Activated CD8-positive, alpha-beta T cell treated with anti-CD3 and anti-CD28 coated beads, Interleukin-2, amount 10 ng/mL, durations not matched to agents 7 days and 5 days (primary cell): ENCODE data around the gene ZNF775. TPM values are rescaled to one million over a fixed set of nuclear protein-coding genes. Genes with fewer than 3 reads are reported as not detected.

Source experiments
- ATAC-seq: fragments of 150-1000 bp; cut with Tn5 transposase; one replicate; pipeline ENCODE4 v1.10.0; 2021; ENCODE audit warnings: moderate library complexity
- CTCF ChIA-PET: fragments of 350-600 bp; sonication (Branson Sonifier 250); formaldehyde crosslinking; loops from one replicate; lab custom pipeline; 2021; ENCODE audit warnings: antibody characterized with exemption; lab: Charles Lee
- POLR2A ChIA-PET: fragments of 350-600 bp; sonication (Branson Sonifier 250); formaldehyde crosslinking; loops from one replicate; lab custom pipeline; 2021; ENCODE audit warnings: antibody characterized with exemption; lab: Charles Lee
- DNase-seq: peaks from one replicate; pipeline ENCODE4 v3.0.0-alpha.2; 2020
- H3K27ac Mint-ChIP-seq: one replicate; pipeline ENCODE4 v1.8.0; 2021; ENCODE audit warnings: mild to moderate bottlenecking, mixed read lengths
- H3K27me3 Mint-ChIP-seq: one replicate; pipeline ENCODE4 v1.8.0; 2021; ENCODE audit warnings: low read depth, mixed read lengths
- H3K36me3 Mint-ChIP-seq: one replicate; pipeline ENCODE4 v1.8.0; 2021; ENCODE audit warnings: low read depth, mixed read lengths
- H3K4me1 Mint-ChIP-seq: one replicate; pipeline ENCODE4 v1.8.0; 2021; ENCODE audit warnings: low read depth, mixed read lengths
- H3K4me3 Mint-ChIP-seq: one replicate; pipeline ENCODE4 v1.8.0; 2021; ENCODE audit warnings: mild to moderate bottlenecking, mixed read lengths
- H3K9me3 Mint-ChIP-seq: one replicate; pipeline ENCODE4 v1.8.0; 2022; ENCODE audit warnings: mixed read lengths; ENCODE audit not compliant: insufficient read depth
- total RNA-seq, 2 experiments: library from RNA; stranded (reverse); gene quantifications; one replicate each; pipeline ENCODE4 v1.2.3, GENCODE V29; 2021

ZNF775 gene
- 1 to 10 TPM; 6.7 to 7.7 TPM for total RNA-seq

- Mint-ChIP-seq H3K4me3 (peak within 1 kb of the TSS; percentile 86), H3K27ac (peak within 1 kb of the TSS; percentile 72), H3K27me3 (no peaks in the 10 kb centered on the region), H3K4me1 (peaks cover 40% of the 10 kb centered on the region), H3K36me3 (peaks cover 9% of the 10 kb centered on the region), H3K9me3 (no peaks in the 10 kb centered on the region)
- ATAC-seq, result peak; percentile 99
- peak; percentile 94 for DNase-seq
- ChIA-PET CTCF (interaction anchor here (1.1 to 2.3 kb wide), 5 partner anchors 10 to 244 kb away, joined by 3 to 16 read pairs (median 7); partner anchors contain the start of gene REPIN1), POLR2A (interaction anchor here (1.0 to 3.0 kb wide), 5 partner anchors 9 to 72 kb away, joined by 3 to 13 read pairs (median 6); partner anchors contain the start of genes ACTR3C and LRRC61)
Observed at GRCh38 chr7:150378853-150379440, at the start of gene ZNF775. ZNF775 (plus strand) TSS chr7:150379330; CDS start chr7:150388471, 9,141 bp downstream.

GRCh38 chr7:150329331-150330120 lies 49.6 kb upstream of the ZNF775 start:
- H3K4me3 Mint-ChIP-seq, result no peak overlapping the region
- CTCF ChIA-PET, result no interaction called here

GRCh38 chr7:150330211-150330885 lies 48.8 kb upstream of the ZNF775 start:
- Mint-ChIP-seq H3K27ac (no peak overlapping the region), H3K4me3 (no peak overlapping the region), H3K36me3 (peaks cover 27% of the 10 kb centered on the region), H3K27me3 (no peaks in the 10 kb centered on the region), H3K4me1 (peaks cover under 1% of the 10 kb centered on the region), H3K9me3 (no peaks in the 10 kb centered on the region)
- POLR2A ChIA-PET, result no interaction called here
- CTCF ChIA-PET, result no interaction called here
- ATAC-seq (no peak), DNase-seq (no peak)

More at GRCh38 chr7:150329331-150330120, 49.6 kb upstream of the ZNF775 start:
- no peak overlapping the region for H3K27ac Mint-ChIP-seq
- H3K27me3 Mint-ChIP-seq, result no peaks in the 10 kb centered on the region
- peaks cover 35% of the 10 kb centered on the region for H3K36me3 Mint-ChIP-seq
- POLR2A ChIA-PET, result interaction anchor here (0.7 kb wide), 1 partner anchor 25 kb away, joined by 3 read pairs; no protein-coding TSS in a partner anchor
- ATAC-seq (no peak), DNase-seq (no peak)
- peaks cover 8% of the 10 kb centered on the region for H3K4me1 Mint-ChIP-seq
- no peaks in the 10 kb centered on the region for H3K9me3 Mint-ChIP-seq

GRCh38 chr7:150332852-150333635 lies 46.1 kb upstream of the ZNF775 start:
- DNase-seq, result no peak
- Mint-ChIP-seq H3K4me1 (no peaks in the 10 kb centered on the region), H3K4me3 (no peak overlapping the region), H3K27me3 (no peaks in the 10 kb centered on the region), H3K27ac (no peak overlapping the region), H3K9me3 (no peaks in the 10 kb centered on the region), H3K36me3 (peaks cover 6% of the 10 kb centered on the region)
- ATAC-seq, result no peak
- ChIA-PET CTCF (no interaction called here), POLR2A (no interaction called here)

- Mint-ChIP-seq H3K27ac (no peak overlapping the region), H3K36me3 (peaks cover 6% of the 10 kb centered on the region), H3K9me3 (no peaks in the 10 kb centered on the region), H3K4me3 (no peak overlapping the region), H3K27me3 (no peaks in the 10 kb centered on the region), H3K4me1 (no peaks in the 10 kb centered on the region)
- DNase-seq (no peak), ATAC-seq (no peak)
- ChIA-PET CTCF (no interaction called here), POLR2A (interaction anchor here (0.7 kb wide), 1 partner anchor 25 kb away, joined by 3 read pairs; no protein-coding TSS in a partner anchor)
Observed at GRCh38 chr7:150333659-150334058, 45.5 kb upstream of the ZNF775 start.

- Mint-ChIP-seq H3K36me3 (peaks cover 4% of the 10 kb centered on the region), H3K27me3 (no peaks in the 10 kb centered on the region), H3K9me3 (no peaks in the 10 kb centered on the region), H3K4me3 (no peak overlapping the region), H3K4me1 (peaks cover under 1% of the 10 kb centered on the region), H3K27ac (no peak overlapping the region)
- DNase-seq (no peak), ATAC-seq (no peak)
- ChIA-PET POLR2A (interaction anchor here (0.7 kb wide), 1 partner anchor 25 kb away, joined by 3 read pairs; no protein-coding TSS in a partner anchor), CTCF (no interaction called here)
Observed at GRCh38 chr7:150334108-150334507, 45.0 kb upstream of the ZNF775 start.

- Mint-ChIP-seq H3K4me3 (no peak overlapping the region), H3K9me3 (no peaks in the 10 kb centered on the region), H3K27me3 (peaks cover 6% of the 10 kb centered on the region), H3K27ac (no peak overlapping the region), H3K36me3 (peaks cover 3% of the 10 kb centered on the region), H3K4me1 (peaks cover 11% of the 10 kb centered on the region)
- ChIA-PET CTCF (interaction anchor here (0.9 to 1.3 kb wide), 3 partner anchors 20 to 22 kb away, joined by 3 read pairs; no protein-coding TSS in a partner anchor), POLR2A (no interaction called here)
- no peak for ATAC-seq
- DNase-seq, result no peak
Observed at GRCh38 chr7:150335108-150335773, 43.9 kb upstream of the ZNF775 start.

- Mint-ChIP-seq H3K4me1 (peaks cover 13% of the 10 kb centered on the region), H3K4me3 (no peak overlapping the region), H3K36me3 (peaks cover 2% of the 10 kb centered on the region), H3K9me3 (no peaks in the 10 kb centered on the region), H3K27ac (no peak overlapping the region), H3K27me3 (peaks cover 7% of the 10 kb centered on the region)
- ChIA-PET POLR2A (no interaction called here), CTCF (interaction anchor here (0.9 to 1.3 kb wide), 3 partner anchors 19 to 22 kb away, joined by 3 read pairs; no protein-coding TSS in a partner anchor)
- ATAC-seq, result no peak
- DNase-seq, result no peak
Observed at GRCh38 chr7:150335774-150336112, 43.4 kb upstream of the ZNF775 start.

- Mint-ChIP-seq H3K27me3 (peaks cover 10% of the 10 kb centered on the region), H3K4me1 (peaks cover 14% of the 10 kb centered on the region), H3K4me3 (no peak overlapping the region), H3K36me3 (no peaks in the 10 kb centered on the region), H3K9me3 (no peaks in the 10 kb centered on the region), H3K27ac (no peak overlapping the region)
- no peak for ATAC-seq
- ChIA-PET CTCF (no interaction called here), POLR2A (no interaction called here)
- DNase-seq, result no peak
Observed at GRCh38 chr7:150336746-150337145, 42.4 kb upstream of the ZNF775 start.

GRCh38 chr7:150337179-150337578 lies 42.0 kb upstream of the ZNF775 start:
- CTCF ChIA-PET, result interaction anchor here (0.8 kb wide), 1 partner anchor 17 kb away, joined by 3 read pairs; no protein-coding TSS in a partner anchor

More at GRCh38 chr7:150337179-150337578, 42.0 kb upstream of the ZNF775 start:
- Mint-ChIP-seq H3K27ac (no peak overlapping the region), H3K4me3 (no peak overlapping the region), H3K4me1 (peaks cover 14% of the 10 kb centered on the region), H3K27me3 (peaks cover 14% of the 10 kb centered on the region), H3K9me3 (no peaks in the 10 kb centered on the region), H3K36me3 (peaks cover 3% of the 10 kb centered on the region)
- no peak for ATAC-seq
- no peak for DNase-seq
- POLR2A ChIA-PET, result no interaction called here
